HG02623 (cell line): ENCODE data around the gene CRNN.

Source experiments
- ATAC-seq: cut with Tn5 transposase; IDR thresholded peaks from one replicate; pipeline ENCODE4 v1.9.1; 2021; ENCODE audit warnings: moderate library complexity; ENCODE audit not compliant: unreplicated experiment

Gene CRNN

DNA sequence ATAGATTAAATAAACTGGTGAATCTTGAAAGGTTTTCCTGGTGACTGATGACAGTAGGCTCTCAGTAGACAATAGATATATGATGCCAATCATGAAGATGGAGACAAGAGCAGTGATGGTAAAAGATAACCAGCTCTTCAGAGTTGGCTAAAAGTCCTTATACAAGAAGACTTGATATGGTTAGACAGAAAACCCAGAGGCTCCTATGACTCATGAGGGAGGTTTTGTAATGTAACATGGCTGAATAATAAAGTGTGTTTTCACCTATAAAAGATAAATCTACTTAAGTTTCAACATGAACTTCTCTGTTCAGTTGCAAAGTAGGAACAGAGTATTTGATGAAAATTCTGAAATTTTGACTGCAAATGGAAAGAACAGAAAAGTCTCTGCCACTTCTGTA is 12.7 kb upstream of the CRNN start:
- ATAC-seq = no peak

DNA sequence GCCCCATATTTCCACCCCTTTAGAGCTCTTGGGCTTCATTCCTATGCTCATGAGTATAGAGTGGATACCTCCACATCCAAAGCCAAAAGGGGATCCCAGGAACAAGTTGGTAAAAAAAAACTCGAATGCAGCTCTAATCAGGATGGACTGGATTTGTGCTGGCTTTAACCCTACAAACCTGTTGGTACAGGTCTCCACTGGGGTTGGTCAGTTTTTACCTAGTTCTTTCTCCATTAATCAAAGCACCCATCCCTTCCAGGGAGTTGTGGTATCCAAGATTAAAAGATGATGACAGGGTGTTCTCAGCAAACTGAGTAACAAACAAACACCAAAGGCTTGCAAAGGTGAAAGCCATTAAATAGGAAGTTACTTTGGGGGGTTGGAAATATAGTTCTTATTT is 5.9 kb upstream of the CRNN start:
- ATAC-seq = no peak

DNA sequence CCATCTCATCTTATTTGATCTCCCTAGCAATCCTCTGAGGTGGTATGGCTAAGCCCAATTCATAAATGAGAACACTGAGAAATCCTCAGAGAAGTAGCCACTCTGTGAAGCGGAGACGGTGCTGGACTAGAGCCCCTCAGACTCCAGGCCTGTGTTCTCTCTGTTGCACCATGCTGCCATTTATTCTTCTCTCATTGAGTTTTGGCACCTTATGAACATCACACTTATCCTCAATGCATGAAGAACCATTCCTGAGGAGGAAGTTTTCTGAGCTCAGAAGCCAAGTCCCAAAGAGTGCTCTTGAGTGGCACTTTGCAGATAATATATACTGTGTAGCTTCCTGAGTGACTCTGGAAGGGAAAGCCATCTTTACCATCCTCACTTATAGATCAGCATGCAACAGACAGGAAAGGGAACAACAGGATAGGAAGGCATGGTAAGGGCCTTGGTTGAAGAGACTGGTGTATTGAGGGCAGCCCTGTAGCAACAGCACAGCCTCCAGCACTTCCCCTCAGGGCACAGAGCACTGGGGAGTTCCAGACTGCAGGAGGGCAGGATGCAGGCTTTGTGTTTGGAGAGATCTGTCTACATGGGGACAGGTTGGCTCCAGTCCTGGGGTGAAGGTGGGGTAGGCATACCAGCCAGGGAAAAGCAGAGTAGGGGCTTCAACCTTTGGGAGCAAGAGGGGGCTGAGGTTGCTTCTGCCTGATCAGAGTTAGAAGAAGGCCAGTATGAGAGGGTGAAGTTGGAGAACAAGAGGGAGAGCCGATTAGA is 1.6 kb upstream of the CRNN start:
- ATAC-seq = no peak

DNA sequence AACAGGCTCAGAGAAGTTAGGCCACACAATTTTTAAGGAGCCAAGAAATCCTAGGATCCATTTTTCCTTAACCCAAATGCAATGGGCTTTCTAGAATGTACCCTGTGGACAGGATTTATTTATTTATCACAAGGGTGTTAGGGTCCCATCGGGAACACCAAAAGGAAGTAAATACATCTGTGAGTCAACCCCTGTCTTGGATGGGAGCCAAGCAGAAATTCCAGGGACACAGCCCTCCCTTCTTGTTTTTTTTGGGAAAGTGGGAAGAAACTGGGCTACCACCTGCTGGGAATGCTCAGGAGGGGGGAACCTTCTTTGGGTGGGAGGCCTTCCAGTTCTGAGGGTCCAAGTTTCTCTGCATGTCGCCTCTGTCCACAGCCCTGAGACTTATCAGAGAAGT is 1.3 kb downstream of the CRNN start:
- no peak for ATAC-seq

DNA sequence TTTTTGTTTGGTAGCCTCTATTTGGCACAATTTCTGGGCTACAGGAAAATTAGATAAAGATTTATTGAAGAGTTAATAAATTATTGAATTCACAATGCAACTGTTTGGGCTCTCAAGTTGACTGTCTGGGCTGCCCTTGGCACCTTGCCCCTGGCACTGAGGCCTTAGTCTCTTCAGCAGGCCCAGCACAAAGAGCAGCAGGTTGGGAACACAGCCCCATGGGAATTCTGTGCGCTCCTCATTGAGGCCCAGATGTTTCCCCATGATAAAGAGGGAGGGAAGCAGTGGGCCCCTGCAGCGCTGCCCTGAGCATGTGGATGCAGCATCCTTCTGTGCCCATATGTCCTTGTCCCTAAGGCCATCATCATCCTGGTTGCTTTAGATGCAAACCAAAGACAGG is 2.9 kb downstream of the CRNN start:
- ATAC-seq = no peak

DNA sequence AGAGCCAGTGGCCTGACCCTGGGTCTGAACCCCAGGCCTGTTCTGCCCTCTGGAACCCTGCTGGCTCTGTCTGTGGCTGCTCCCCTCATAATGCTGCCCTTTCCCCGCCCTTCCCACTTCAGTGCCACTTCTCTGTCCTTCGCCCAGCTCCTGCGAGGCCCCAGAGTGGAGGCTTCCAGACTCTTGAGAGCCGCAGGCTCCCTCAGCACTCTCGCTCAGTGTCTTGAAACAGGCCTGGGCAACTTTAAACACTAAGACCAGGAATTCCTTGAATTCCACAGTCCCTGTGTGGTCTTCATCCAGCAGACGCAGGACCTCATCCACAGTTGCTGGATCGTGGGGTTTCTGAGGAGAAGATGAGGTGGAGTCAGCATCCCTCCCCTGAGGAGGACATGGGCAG is 3.5 kb downstream of the CRNN start:
- no peak for ATAC-seq

DNA sequence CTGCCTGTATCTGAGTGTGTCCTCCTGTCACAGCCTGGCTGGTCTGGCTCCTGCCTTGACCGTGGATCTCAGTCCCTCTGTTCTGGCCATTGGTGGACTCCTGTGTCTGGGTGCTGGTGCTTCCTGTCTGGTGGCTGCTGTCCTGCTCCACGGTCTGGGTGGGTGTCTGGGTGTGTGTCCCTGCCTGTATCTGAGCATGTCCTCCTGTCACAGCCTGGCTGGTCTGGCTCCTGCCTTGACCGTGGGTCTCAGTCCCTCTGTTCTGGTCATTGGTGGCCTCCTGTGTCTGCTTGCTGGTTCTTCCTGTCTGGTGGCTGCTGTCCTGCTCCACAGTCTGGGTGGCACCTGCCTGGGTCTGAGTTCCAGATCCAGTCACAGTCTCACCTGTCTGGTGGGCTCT is 4.0 kb downstream of the CRNN start:
- ATAC-seq = no peak

DNA sequence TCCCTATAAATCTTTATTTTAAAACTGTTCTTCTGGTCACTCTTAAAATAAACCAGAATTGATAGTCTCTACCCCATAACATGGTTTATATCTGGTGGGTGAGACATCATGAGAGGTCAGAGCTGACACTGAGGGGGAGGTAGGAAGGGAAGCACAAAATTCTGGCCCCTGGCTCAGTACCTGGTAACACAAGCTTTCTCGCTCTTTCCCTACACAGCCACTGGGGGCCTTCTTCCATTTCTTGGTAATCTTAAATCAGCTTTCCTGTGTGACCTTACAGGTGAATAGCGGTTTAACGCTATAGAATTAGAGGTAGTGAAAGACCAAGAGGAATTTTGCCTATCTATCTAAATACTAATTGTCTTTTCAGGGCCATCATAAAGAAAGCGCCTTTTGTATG is 5.4 kb downstream of the CRNN start:
- ATAC-seq = no peak

DNA sequence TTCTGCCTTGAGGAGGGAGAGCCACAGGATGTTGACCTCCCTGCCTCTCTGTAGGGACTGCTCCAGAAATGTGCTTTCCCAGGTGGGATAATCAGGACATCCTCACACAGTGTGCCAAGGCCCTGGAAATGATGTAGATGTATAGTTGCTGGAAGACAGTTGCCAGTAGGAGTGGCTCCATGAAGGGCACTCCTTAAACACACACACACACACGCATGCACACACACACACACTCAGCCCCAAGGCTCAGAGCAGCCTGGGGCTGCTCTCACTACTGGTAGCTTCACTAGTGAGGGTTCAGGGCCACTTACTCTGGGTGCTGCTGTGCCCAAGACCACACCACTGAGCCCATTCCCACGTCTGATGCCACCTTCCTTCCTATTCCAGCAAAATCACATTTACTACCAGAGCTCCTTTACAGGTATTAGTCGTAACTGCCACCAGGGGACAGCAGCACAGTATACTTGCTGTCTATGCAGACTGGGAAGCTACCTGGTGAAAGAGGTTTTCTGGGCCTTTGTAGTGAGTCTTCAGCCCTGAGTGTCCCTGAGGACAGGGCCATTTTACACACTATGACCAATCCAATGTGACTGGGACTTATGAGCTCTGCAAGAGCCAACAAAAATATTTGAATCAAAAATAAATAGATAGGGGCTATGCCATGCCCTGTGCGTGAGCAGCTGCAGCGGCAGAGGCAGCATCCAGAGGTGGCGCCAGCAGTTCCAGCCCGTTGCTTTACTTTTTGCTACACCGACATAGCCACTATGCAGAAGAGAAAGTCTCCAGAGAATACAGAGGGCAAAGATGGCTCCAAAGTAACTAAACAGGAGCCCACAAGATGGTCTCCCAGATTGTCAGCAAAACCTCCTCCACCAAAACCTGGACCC is 15.0 kb downstream of the CRNN start:
- ATAC-seq = no peak

DNA sequence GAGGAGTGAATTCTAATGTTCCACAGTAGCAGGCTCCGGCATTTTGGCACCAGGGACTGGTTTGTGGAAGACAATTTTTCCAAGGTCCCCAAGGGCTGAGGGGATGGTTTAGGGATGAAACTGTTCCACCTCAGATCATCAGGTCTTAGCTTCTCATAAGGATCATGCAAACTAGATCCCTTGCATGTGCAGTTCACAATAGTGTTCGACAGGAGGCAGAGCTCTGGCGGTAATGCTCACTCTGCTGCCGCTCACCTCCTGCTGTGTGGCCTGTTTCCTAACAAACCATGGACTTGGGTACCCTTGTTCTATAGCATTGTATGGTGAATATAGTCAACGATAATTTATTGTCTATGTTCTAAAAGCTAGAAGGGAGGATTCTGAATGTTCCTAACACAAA is 16.6 kb downstream of the CRNN start:
- no peak for ATAC-seq

DNA sequence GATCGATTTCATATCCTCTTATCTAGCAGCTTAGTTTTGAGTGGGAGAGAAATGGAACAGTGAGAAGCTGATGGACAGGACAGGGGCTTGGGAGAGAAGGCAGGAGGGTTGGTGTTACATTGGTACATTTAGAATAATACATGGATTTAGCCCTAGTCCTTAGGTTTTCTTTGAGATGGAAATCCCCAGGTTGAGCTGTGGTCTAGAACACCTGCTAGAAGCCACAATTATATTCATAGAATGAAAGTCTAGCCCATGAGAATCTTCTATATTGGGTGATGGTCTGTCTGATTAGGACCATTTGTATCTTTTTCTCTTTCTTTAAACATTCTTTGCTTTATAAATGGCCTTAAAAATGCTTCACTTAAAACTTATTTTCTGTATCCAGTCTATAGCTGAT is 19.9 kb downstream of the CRNN start:
- no peak for ATAC-seq

DNA sequence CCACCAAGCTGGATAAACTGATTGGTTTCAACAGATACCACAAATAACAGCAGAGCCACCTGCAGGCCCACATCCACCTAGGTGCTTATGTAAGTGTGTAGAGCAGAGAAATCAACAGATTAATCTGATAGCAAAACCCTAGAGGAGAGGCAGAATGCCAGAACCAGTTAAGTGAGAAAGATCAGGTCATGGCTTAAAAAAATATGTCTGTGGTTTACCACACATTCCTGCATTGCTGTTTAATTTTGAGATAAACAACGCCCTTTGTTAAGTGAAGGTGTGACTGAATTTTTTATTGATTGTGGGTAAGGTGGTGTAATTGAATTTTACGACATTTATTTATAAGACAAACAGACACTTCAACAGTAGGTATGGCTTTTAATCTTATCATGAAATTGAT is 21.2 kb downstream of the CRNN start:
- no peak for ATAC-seq

DNA sequence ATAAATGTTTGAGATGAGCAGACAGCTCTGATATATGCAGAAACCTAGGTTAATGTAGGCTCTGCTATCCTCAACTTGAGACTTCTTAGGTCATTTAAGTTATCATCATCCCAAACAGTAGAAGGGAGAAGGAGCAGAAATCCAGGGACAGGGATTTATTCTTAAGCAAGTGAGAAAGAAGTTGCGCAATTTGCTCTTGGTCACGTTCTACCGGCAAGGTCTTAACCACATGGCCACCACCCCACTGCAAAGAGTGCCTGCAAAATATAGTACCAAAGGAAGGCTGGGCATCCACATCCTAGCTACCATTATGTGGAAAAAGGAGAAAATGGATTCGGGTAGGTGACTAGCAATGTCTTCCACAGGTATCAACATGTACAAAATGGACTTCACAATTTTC is 25.2 kb downstream of the CRNN start:
- ATAC-seq = no peak

DNA sequence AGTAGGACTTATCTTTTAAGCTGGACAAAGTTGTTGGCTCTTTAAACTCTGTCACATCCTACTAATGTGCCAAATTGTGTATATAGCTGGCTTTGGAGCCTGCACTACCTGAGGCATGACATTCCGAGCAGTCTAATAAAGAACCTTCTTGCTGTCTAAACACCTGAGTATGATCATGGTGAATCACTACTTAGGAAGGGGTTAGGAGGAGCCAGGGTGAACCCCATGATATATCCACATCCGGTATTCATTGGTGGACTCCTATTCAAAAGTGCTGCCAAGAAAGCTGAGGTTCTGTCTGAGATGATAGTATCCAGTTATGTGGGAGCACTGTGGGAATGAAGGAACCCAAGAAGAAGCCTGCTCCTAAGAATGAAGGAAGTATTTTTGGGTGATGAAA is 27.1 kb downstream of the CRNN start:
- no peak for ATAC-seq

DNA sequence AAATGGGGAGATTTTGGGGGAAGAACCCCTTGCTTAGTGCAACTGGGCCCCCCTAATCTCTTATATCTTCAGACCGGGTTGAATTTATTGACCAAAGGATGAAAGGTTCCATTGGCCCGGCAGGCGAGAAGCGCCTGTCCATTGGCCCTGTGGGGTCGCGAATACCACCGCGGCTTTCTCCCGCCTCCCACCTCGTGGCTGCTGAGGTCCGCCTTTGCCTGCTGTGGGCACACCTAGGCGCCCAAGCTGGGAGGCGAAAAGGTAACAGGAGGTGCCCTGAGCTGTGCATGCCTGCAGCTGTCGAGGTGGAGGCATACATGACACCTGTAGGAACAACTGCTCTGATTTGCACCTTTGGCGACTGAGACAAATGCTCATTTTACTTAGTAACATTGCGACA is 33.1 kb downstream of the CRNN start:
- no peak for ATAC-seq

DNA sequence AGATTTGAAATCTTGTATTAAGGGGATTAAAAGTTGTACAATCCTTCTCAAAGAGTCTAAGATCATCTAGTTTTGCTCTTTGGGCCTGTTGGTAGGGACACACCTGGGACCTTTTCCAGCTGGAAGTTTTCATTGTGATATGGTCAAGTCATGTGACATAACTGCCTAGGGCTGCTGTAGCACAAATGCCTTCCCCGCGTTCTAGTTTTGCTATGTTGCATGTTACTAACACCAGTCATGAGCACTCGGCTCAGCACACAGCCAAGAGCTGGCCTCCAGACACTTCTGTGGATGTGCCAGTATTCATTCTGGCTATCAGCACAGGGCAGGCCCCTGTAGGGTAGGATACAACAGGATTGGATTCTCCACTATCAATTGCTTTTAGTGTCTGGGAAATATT is 39.6 kb downstream of the CRNN start:
- no peak for ATAC-seq

DNA sequence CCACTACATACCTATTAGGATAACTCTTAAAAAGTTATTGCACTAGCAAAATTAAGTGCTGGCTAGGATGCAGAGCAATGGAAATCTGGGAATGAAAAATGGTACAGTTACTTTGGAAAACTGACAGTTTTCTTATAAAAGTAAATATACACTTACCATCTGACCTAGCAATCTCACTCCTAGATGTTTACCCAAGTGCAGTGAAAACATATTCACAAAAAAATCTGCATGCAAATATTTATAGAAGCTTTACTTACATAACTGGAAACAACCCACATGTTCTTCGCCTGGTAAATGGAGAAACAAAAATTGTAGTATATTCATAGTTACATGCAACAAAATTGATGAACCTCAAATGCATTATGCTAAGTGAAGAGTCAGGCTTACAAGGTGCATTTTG is 41.4 kb downstream of the CRNN start:
- ATAC-seq = no peak

DNA sequence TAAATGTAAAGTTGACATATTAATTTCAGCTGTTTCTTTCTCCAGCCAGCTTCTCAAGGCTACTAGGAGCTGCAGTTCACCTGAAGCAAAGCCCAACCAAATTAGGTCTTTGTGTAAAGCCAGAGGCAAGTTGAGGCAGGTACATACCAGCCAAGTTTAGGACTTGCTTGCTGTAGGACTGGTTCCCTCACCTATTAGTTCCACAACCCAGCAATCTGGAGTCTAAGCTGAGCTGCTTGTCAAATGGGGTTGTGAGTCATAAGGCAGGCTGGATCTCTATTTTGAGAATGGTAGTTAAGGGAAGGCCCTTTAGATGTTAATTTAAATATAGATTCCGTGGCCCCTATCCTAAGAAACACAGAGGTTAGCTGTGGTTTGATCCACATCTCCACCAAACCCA is 46.6 kb downstream of the CRNN start:
- ATAC-seq = no peak

DNA sequence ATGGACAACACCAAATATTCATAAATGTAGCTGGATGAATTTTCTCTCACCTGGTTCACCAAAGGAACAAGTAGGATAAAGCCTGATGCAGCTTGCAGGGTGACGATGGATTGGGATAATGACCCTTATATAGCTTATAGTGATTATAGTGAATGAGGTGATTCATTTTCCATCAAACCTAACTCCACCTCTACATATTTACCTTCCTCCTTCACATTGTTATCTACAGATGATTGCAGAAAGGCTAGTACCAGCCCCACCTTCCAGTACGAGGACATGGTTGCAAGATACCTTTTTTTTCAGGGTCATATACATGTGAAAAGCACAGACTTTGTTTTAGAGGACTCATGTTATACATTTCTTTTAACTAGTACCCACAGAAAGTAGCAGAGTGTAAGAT is 54.2 kb downstream of the CRNN start, which contains the start of gene FLG2:
Gene FLG2, minus strand, starts transcription at position 101 of the 400 bp plus-strand sequence. CDS start 1,122 bp downstream, outside the sequence.
- ATAC-seq = no peak
